Activated CD4-positive, CD25-positive, alpha-beta regulatory T cell treated with anti-CD3 and anti-CD28 coated beads, Interleukin-2, amount 50 U/mL, for 72 hours (primary cell): Measurements from ENCODE around the gene CDK15.
"Not testable (repeated sequence)": the region's sequence is repeated elsewhere in the genome, so short reads cannot be mapped to it uniquely, and the experiment has no call there.

Experiments used
- DNase-seq: peaks from one replicate; pipeline ENCODE4 v3.0.0; 2021

Gene CDK15

GRCh38 chr2:201831469-201831868, 25.1 kb downstream of the CDK15 start:
- DNase-seq = no peak

- DNase-seq = no peak
Measured at GRCh38 chr2:201833781-201834180, 27.4 kb downstream of the CDK15 start.

- no peak for DNase-seq
Measured at GRCh38 chr2:201835066-201835465, 28.7 kb downstream of the CDK15 start.

GRCh38 chr2:201837391-201837790, 31.1 kb downstream of the CDK15 start:
- DNase-seq = no peak

DNA sequence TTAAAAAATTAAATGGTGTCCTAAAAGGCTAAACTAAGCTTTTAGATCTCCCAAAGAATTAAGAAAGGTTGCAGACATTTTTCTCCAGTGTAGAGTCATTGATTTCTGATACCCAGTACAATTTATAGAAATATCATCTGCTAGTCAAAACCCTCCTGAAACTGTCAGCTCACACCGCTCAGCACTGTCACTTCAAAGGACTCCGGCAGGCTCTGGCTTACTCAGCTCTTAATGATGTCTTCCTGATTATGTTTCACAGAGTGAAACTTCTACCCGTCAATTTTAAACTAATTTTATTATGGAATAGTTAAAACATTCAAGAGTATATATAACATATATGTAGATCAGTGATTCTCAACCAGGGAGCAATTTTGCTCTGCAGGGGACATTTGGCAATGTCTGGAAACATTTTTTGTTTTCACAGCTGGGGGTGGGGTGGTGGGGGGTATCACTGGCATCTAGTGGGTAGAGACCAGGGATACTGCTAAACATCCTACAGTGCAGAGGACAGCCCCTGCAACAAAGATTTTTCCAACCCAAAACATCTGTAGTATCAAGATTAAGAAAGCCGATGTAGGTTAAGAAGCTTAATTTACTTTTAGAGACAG, 31.6 kb downstream of the CDK15 start:
- DNase-seq = no peak

DNA sequence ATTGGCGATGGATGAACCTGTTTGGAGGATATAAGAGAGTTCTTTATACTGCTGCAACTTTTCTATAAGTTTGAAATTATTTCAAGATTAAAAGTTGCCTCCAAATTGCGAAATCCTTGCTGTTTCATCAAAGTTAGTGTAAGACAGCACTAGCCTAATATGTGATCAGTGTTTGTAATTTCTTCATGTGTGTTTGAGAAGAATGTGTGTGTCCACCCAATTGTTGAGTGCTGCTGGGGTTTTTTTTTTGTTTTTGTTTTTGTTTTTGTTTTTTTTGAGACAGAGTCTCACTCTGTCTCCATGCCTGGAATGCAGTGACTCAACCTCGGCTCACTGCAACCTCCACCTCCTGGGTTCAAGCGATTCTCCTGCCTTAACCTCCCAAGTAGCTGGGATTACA, 33.4 kb downstream of the CDK15 start:
- DNase-seq = no peak

DNA sequence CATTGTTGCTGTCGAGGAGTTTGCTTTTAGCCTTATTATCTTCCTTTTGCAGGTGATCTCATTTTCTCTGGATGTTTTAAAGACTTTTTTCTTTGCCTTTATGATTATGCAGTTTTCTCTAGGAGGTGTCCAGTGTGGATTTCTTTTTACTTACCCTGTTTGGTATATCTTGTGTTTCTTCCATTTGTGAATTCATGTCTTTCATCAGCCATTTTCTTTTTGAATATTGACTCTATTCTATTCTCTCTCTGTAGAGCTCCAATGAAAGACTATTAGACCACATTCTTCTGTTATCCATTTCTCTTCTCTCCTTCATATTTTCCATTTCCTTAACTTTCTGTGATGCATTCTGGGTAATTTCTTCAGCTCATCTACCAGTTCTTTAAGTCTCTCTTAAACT, 34.4 kb downstream of the CDK15 start:
- DNase-seq = no peak

DNA sequence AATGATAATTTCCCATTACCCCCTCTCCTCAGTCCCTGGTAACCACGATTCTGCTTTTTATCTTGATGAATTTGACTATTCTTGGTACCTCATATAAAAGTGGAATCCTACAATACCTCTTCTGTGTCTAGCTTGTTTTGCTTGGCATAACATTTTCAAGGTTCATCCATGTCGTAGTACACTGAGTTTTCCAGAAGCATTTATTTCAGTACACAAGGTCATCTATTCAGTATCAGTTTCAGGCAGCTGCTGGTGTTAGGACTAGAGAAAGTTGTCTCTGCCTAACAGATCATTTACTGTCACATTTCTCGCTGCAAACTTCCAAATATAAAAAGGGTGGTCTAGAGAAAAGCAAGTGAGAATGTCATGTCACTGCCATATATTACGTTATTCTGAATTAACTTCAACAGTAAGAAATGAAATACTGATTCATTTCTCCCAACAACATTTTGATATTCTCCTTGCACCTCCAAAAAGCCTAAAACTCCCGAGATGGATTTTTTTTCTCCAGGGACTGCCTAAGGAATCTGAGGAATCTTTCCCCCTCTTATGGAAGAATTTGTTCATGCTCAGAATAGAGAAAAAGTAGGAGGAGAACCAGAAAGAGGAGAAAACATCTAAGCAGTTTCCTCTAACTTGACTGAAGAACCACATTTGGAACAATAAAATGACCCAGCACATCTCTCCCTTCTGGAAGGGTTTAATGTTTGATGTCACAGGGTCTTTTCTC, 36.0 kb downstream of the CDK15 start:
- DNase-seq = no peak

- DNase-seq = not testable (repeated sequence)
Measured at GRCh38 chr2:201844922-201845321, 38.6 kb downstream of the CDK15 start.

GRCh38 chr2:201847481-201847880, 41.1 kb downstream of the CDK15 start:
- DNase-seq = no peak

DNA sequence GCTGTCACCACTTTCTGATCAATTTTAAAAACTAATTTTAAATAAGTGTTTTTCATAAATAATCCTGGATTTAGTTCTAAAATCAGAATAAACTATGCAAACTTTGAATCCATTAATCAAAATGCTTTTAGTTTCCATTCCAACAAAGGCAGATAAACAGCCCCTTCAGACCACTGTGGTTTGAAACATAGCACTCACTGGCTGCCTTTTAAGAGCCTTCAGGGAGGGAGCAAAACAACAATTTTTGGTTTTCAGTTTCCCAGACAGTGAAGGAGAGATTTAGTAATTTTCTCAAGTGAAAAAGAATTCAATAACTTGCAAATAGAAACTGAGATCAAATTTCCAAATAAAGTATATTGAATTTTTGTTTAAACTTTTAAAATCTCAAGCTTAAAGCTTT, 46.1 kb downstream of the CDK15 start:
- DNase-seq = no peak

DNA sequence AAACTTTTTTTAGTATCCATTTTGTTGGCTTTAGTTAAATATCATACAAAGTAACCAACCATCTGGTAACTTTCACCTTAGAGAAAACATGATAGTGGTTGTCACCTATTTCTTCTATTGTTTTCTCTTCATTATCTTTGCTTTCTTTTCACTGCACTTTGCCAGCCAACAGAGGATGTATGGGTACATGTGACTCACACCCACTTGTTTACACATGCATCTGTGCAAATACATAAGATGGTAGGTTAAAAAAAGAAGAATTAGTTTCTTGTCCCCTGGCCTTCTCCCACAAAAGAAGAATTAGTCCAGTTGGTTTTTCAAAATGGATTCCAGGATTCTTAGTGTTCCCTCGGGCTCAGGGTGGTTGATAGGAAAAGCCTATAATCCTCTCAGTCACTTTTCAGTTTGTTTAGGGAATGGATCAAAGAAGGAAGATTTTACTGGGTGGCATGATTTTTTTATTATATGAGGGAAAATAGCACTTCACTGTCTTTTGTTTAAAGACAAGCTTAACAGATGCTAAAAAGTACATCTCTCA, 46.6 kb downstream of the CDK15 start:
- no peak for DNase-seq

- no peak for DNase-seq
Measured at GRCh38 chr2:201854221-201854801, 48.0 kb downstream of the CDK15 start.

- no peak for DNase-seq
Measured at GRCh38 chr2:201854841-201855240, 48.5 kb downstream of the CDK15 start.

GRCh38 chr2:201855356-201855755, 49.0 kb downstream of the CDK15 start:
- no peak for DNase-seq

DNA sequence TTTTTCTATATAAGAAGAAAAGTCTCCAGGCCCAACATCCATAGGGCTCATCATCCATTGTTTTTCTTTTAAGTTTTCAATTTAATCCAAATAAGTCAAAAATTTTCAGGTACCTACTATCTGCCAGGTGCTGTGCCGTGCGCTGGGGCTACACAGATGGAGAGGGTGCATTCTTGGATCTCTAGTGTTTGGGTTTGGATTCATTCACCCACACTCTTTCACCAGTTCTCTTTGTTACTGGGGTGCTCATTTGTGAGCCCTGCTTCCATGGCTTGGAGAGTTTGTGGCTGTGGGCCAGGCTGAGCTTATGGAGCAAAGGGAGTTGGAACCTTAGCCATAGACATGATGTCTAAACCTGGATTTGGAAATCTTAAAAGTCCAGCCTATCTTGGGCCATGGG, 51.0 kb downstream of the CDK15 start:
- DNase-seq = no peak

DNA sequence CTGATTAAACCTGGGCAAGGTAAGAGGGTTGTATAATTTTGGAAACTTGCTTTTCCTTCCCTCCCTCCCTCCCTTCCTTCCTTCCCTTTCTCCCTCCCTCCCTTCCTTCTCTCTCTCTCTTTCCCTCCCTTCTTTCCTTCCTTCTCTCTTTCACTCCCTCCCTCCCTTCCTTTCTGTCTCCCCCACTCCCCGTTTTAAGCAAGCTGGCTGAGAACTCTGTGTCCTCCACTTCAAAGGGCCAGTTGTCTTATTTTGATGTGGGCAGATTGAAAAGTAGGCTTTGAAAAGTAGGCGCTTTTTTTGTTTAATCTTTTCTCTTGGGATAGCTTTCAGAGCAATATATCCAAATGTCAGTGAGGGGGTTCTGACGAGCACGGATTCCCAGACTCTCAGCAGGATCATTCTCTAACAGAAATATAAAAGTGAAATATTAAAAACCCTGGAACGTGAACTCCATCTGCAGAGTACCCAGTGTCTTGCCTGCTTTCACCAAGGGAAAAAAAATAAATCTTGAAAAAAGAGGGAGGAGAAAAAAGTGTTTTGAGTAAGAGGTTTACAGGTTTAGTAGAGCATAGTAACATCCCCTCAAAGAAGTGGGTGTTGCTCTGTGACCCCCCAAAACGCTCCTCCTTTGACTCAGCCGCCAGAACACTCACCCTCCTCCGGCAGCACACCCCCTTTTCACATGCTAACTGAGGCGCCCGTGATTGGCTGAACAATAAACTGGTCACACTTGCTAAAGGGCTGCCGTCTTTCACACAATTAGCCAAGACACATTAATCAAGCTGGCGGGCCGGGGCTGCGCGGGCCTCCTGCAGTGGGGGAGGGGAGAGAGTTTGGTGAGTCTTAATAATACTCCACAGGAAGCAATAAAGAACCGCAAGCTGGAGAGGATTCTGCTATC, 52.2 kb downstream of the CDK15 start:
- DNase-seq = no peak

GRCh38 chr2:201859949-201860348, 53.6 kb downstream of the CDK15 start:
- DNase-seq = no peak

- no peak for DNase-seq
Measured at GRCh38 chr2:201860636-201861066, 54.3 kb downstream of the CDK15 start.

DNA sequence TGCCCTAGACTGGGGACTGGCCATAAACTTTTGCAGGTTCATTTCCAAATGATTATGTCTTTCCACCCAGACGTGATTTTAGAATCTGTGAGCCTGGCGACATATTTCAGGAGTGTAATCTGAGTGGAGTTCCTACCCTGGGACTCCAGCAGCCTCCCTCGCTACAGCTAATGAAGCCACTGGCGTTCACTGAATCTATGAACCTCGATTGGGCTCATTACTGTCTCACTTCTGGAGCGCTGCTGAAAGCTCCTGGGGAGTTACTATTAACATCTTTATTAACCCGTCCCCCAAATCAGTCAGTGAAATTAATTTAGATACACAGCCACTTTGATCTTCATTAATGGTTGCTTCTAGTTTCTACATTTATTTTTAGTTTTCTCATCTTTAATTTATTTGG, 56.5 kb downstream of the CDK15 start:
- no peak for DNase-seq

GRCh38 chr2:201866643-201867473, 60.5 kb downstream of the CDK15 start:
- no peak for DNase-seq

GRCh38 chr2:201871471-201871870, 65.1 kb downstream of the CDK15 start:
- no peak for DNase-seq
